Measurements from ENCODE around the gene SEMA4C. TPM values are rescaled to one million over a fixed set of nuclear protein-coding genes. Genes with fewer than 3 reads are reported as not detected.
"Not testable (repeated sequence)": the region's sequence is repeated elsewhere in the genome, so short reads cannot be mapped to it uniquely, and the experiment has no call there.

The SEMA4C gene
- total RNA-seq, 2 experiments from 2014 or later: 0.06 to 0.19 TPM

- no peaks in the 10 kb centered on the region for H3K36me3 ChIP-seq (ENCODE audit: insufficient read depth, low read length)
- H3K4me1 ChIP-seq (ENCODE audit: insufficient read depth, low read length, poor library complexity, severe bottlenecking): peaks cover 13% of the 10 kb centered on the region
- H4K20me1 ChIP-seq (ENCODE audit: insufficient read depth, low read length): no peaks in the 10 kb centered on the region
- no TSS peak for BruUV-seq (replicated peaks)
- no peak overlapping the region for H3K4me3 ChIP-seq (ENCODE audit: low read depth, low read length, poor library complexity, severe bottlenecking)
- H3K9me3 ChIP-seq (ENCODE audit: low read length): no peaks in the 10 kb centered on the region
- H3K79me2 ChIP-seq (ENCODE audit: insufficient read depth, low read depth, low read length): no peaks in the 10 kb centered on the region
- no peaks in the 10 kb centered on the region for H3K9me2 ChIP-seq (ENCODE audit: insufficient read depth, low read length)
- H3K27ac ChIP-seq (ENCODE audit: low read depth, low read length, poor library complexity, severe bottlenecking): no peak overlapping the region
- TF ChIP-seq CTCF (conservative IDR thresholded peaks at IDR 0.05; ENCODE audit: low read length) (no peak), EZH2phosphoT487 (IDR thresholded peaks at IDR 0.05; ENCODE audit: borderline replicate concordance, low read depth, low read length) (no peak)
- H2AFZ ChIP-seq (ENCODE audit: low read length): no peak overlapping the region
- POLR2A ChIA-PET: no interaction called here
- DNase-seq (ENCODE audit: low spot score): no peak
- CTCF ChIA-PET (ENCODE audit: unreplicated experiment): no interaction called here
- no peak overlapping the region for H3K4me2 ChIP-seq (ENCODE audit: low read length)
- intact Hi-C loops (cut with micrococcal nuclease; ENCODE audit: unreplicated experiment): no loop called here
These were observed 4.2 kb downstream of the SEMA4C start for GRCh38 chr2:96865654-96866053.

- H3K9me2 ChIP-seq (ENCODE audit: insufficient read depth, low read length): no peaks in the 10 kb centered on the region
- TF ChIP-seq EZH2phosphoT487 (IDR thresholded peaks at IDR 0.05; ENCODE audit: borderline replicate concordance, low read depth, low read length) (no peak), CTCF (conservative IDR thresholded peaks at IDR 0.05; ENCODE audit: low read length) (no peak)
- H3K4me3 ChIP-seq (ENCODE audit: low read depth, low read length, poor library complexity, severe bottlenecking): no peak overlapping the region
- no peaks in the 10 kb centered on the region for H3K9me3 ChIP-seq (ENCODE audit: low read length)
- intact Hi-C loops (cut with micrococcal nuclease; ENCODE audit: unreplicated experiment): no loop called here
- no peak overlapping the region for H2AFZ ChIP-seq (ENCODE audit: low read length)
- DNase-seq (ENCODE audit: low spot score): no peak
- H3K79me2 ChIP-seq (ENCODE audit: insufficient read depth, low read depth, low read length): no peaks in the 10 kb centered on the region
- H3K27ac ChIP-seq (ENCODE audit: low read depth, low read length, poor library complexity, severe bottlenecking): no peak overlapping the region
- H3K4me1 ChIP-seq (ENCODE audit: insufficient read depth, low read length, poor library complexity, severe bottlenecking): peaks cover 13% of the 10 kb centered on the region
- H3K36me3 ChIP-seq (ENCODE audit: insufficient read depth, low read length): no peaks in the 10 kb centered on the region
- H3K4me2 ChIP-seq (ENCODE audit: low read length): no peak overlapping the region
- H4K20me1 ChIP-seq (ENCODE audit: insufficient read depth, low read length): no peaks in the 10 kb centered on the region
- CTCF ChIA-PET (ENCODE audit: unreplicated experiment): no interaction called here
- POLR2A ChIA-PET: no interaction called here
- BruUV-seq (replicated peaks): no TSS peak
These were observed 5.4 kb downstream of the SEMA4C start for GRCh38 chr2:96864343-96865091.

- Histone ChIP-seq H3K4me3 (ENCODE audit: low read depth, low read length, poor library complexity, severe bottlenecking) (no peak overlapping the region), H3K9me2 (ENCODE audit: insufficient read depth, low read length) (no peaks in the 10 kb centered on the region), H4K20me1 (ENCODE audit: insufficient read depth, low read length) (no peaks in the 10 kb centered on the region), H3K9me3 (ENCODE audit: low read length) (no peaks in the 10 kb centered on the region), H2AFZ (ENCODE audit: low read length) (no peak overlapping the region), H3K4me2 (ENCODE audit: low read length) (no peak overlapping the region), H3K4me1 (ENCODE audit: insufficient read depth, low read length, poor library complexity, severe bottlenecking) (peaks cover 14% of the 10 kb centered on the region), H3K79me2 (ENCODE audit: insufficient read depth, low read depth, low read length) (no peaks in the 10 kb centered on the region), H3K36me3 (ENCODE audit: insufficient read depth, low read length) (no peaks in the 10 kb centered on the region), H3K27ac (ENCODE audit: low read depth, low read length, poor library complexity, severe bottlenecking) (no peak overlapping the region)
- CTCF ChIA-PET (ENCODE audit: unreplicated experiment): no interaction called here
- intact Hi-C loops (cut with micrococcal nuclease; ENCODE audit: unreplicated experiment): no loop called here
- BruUV-seq (replicated peaks): no TSS peak
- TF ChIP-seq CTCF (conservative IDR thresholded peaks at IDR 0.05; ENCODE audit: low read length) (no peak), EZH2phosphoT487 (IDR thresholded peaks at IDR 0.05; ENCODE audit: borderline replicate concordance, low read depth, low read length) (no peak)
- POLR2A ChIA-PET: no interaction called here
- DNase-seq (ENCODE audit: low spot score): no peak
These were observed 6.1 kb downstream of the SEMA4C start for GRCh38 chr2:96863575-96864342.

- CTCF ChIA-PET (ENCODE audit: unreplicated experiment); H3K27ac ChIP-seq (ENCODE audit: low read depth, low read length, poor library complexity, severe bottlenecking); H3K79me2 ChIP-seq (ENCODE audit: insufficient read depth, low read depth, low read length); H3K36me3 ChIP-seq (ENCODE audit: insufficient read depth, low read length); H3K9me3 ChIP-seq (ENCODE audit: low read length); BruUV-seq (replicated peaks); H3K9me2 ChIP-seq (ENCODE audit: insufficient read depth, low read length); intact Hi-C loops (cut with micrococcal nuclease; ENCODE audit: unreplicated experiment); H3K4me2 ChIP-seq (ENCODE audit: low read length); H2AFZ ChIP-seq (ENCODE audit: low read length); H3K4me3 ChIP-seq (ENCODE audit: low read depth, low read length, poor library complexity, severe bottlenecking); DNase-seq (ENCODE audit: low spot score); POLR2A ChIA-PET; H4K20me1 ChIP-seq (ENCODE audit: insufficient read depth, low read length): not testable (repeated sequence)
- H3K4me1 ChIP-seq (ENCODE audit: insufficient read depth, low read length, poor library complexity, severe bottlenecking): peaks cover 17% of the 10 kb centered on the region
These were observed 6.8 kb downstream of the SEMA4C start for GRCh38 chr2:96863056-96863455.
